ENCODE data around the gene NATD1.

GRCh38 chr17:21278450-21279197, 25.4 kb upstream of the NATD1 start:
- TF ChIP-seq SP1 (IDR thresholded peaks at IDR 0.05; ENCODE audit: low read depth) = no peak
- TF ChIP-seq POLR2A (IDR thresholded peaks at IDR 0.05; ENCODE audit: borderline replicate concordance, extremely low read depth, insufficient read depth, insufficient read length) = no peak
